Tibial nerve (tissue), 4 donors: Measurements from ENCODE around the gene HLF.

Source experiments
- CTCF ChIP-seq, 5 experiments: fragments of 200-600 bp in 3 of 5; fragments of 450-650 bp in 2 of 5; sonication (generic) in 3 of 5; IDR thresholded peaks; one replicate each; pipeline ENCODE4 v1.5.1; 2016 to 2019; ENCODE audit warnings: antibody characterized with exemption in 5 of 5, mild to moderate bottlenecking in 3 of 5, moderate library complexity in 2 of 5
- EP300 ChIP-seq, 2 donors: sonication (generic); formaldehyde crosslinking; IDR thresholded peaks; one replicate each; pipeline ENCODE4 v1.6.1; 2017; ENCODE audit warnings: antibody characterized with exemption in 2 of 2, mild to moderate bottlenecking in 1 of 2
- POLR2A ChIP-seq, 2 donors: fragments of 450-650 bp; IDR thresholded peaks; one replicate each; pipeline ENCODE4 v1.6.1; 2017; ENCODE audit warnings: antibody characterized with exemption in 2 of 2, mild to moderate bottlenecking in 2 of 2, moderate library complexity in 2 of 2

- no peak for TF ChIP-seq CTCF (IDR thresholded peaks at IDR 0.05)
- no peak for TF ChIP-seq POLR2A (IDR thresholded peaks at IDR 0.05)
- no peak for TF ChIP-seq EP300 (IDR thresholded peaks at IDR 0.05)
These were observed 28.4 kb upstream of the HLF start for GRCh38 chr17:55236316-55236715.
